Epithelial cell of prostate (primary cell): Measurements from ENCODE around the gene TMEM164.
"Not testable (repeated sequence)": the region's sequence is repeated elsewhere in the genome, so short reads cannot be mapped to it uniquely, and the experiment has no call there.

Experiments
- DNase-seq: peaks from one replicate; pipeline ENCODE4 v3.0.0-alpha.2; 2011; ENCODE audit warnings: low read depth, low spot score
- H3K27ac ChIP-seq: fragments of 450-650 bp; 2 replicates; pipeline ENCODE4 v1.5.1; 2017; ENCODE audit warnings: mild to moderate bottlenecking

Gene TMEM164

DNA sequence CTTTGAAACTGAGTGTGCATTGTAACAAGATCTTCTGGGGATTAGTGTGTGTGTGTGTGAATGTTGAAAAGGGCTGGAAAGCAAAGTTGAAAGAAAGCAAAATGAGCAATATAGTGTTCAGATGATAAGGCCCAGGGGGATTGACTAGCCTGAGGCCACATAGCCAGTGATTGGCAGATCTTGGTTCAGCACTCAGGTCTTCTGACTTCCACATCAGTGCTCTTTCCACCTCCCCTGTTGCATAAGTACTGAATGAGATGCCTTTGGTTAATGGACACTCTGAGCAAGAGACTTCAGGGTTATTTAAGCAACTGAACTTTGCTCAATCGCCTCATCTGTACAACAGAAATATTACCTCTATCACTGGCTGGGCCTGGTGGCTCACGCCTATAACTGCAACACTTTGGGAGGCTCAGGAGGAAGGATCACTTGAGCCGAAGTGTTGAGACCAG lies 120.4 kb downstream of the TMEM164 start:
- no peak overlapping the region for H3K27ac ChIP-seq
- DNase-seq, result no peak

DNA sequence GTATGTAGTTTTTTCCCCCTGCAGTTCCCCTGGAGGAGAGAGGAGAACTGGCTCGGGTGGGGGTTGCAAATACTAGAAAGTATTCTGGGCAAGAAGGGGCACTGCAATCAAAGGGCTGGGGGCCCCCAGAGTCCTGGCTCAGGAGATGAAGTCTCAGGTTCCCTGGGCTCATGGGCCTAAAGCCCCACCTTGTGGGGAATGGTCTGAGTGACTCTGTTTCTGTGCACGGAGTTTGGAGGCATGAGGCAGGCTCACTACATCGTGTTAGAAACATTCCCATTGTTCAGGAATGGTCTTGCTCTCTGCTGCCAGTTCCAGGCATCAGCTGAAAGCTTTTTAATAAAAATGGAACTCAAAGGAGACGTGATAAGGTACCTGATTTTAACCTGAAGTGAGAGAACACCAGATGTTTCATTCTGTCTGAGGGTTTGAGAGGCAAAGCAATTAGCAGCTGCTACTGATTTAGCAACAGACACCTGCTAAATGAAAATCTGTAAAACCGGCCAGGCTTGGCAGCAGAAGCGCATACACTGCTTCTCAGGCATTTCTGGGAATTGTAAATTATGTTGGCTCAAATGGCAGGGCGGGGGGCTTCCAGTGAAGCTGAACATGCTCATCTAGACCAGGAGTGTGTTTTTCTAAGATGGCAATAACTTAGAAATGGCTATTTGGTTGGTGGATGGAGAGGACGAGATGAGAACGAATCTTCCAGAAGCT lies 122.7 kb downstream of the TMEM164 start:
- H3K27ac ChIP-seq, result no peak overlapping the region
- DNase-seq, result no peak

DNA sequence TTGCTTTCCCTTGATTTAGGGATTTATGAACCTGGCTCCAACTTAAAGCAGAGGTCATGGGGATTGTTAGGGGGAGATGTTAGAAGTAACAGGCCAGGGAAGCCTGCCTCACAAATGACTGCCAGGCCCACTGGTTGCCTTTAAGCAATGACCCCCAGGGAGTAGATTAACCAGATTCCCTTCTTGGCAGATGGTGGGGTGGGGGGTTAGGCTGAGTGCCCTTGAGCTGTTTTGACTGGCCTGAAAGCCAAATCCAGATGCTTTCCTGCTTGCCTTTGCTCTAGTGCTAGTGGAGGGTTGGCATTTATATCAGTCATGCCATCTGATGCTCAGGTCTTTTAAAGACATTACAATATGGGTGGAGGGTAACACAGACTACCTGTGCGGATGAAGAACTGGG lies 128.1 kb downstream of the TMEM164 start:
- DNase-seq, result no peak
- H3K27ac ChIP-seq, result no peak overlapping the region

DNA sequence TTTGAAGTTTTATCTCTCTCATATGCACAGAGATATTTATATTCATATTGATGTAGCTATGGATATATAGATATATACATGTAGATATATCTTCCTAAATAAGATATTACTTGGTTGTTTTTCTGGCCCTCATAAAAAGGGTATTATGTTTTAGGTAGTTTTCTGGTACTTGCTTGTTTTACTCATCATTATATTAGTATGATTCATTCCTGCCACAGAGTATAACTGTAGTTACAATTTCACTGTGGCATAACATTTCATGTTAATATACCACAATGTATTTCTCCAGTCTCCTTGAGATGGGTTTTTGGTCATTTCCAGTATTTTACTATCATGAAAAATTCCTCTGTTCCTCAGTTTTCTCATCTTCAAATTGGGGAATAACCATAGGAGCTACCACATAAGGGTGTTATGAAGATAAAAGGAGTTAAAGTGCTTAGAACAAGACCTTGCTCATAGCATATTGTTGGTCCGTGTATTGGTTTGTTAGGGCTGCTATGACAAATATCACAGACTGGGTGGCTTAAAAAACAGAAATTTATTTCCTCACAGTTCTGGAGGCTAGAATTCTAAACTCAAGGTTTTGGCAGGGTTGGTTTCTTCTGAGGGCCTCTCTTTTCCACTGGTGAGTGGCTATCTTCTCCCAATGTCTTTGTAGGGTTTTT lies 129.7 kb downstream of the TMEM164 start:
- no peak for DNase-seq
- no peak overlapping the region for H3K27ac ChIP-seq

DNA sequence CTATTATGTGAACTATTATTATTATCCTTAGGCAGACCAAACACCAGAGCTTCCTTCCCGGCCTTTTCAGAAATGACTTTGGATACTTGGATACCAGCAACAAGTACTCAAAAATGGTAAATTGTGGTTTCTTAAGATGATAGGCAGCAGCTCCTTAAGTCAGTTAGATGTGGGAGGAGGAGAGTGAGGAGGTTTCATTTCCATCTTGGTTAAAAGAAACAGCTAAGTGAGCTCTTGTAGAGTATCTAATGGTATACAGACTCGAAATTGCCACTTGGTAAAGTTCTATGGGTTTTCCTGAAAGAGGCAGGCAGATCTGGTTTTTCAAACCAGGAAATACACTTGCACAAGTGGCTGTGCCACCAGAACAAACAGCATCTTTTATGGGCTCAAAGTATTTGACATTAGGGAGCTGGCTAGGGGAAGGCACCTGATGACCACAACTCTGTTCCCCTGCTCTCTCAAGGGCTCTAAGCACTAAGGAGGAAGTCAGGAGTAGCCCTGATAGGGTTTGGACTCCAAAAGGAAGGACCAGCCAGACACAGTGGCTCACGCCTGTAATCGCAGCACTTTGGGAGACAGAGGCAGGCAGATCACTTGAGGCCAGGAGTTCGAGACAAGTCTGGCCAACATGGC lies 130.9 kb downstream of the TMEM164 start:
- no peak overlapping the region for H3K27ac ChIP-seq
- DNase-seq, result no peak

DNA sequence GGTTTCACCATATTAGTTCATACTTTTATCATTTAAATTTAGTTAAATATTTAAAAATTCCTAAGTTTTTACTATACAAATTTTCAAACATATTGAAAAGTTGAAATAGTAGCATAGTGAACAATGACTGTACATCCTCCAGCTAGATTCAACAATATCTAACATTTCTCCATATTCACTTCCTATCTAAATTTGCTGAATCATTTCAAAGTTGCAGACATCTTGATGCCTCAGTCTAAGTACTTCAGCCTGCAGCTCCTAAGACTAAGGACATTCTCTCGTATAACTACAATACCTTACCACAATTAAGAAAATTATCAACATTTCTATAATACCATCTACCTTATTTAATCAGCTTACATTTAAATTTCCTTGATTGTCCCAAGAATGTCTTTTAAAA lies 132.7 kb downstream of the TMEM164 start:
- H3K27ac ChIP-seq, result no peak overlapping the region
- DNase-seq, result no peak

DNA sequence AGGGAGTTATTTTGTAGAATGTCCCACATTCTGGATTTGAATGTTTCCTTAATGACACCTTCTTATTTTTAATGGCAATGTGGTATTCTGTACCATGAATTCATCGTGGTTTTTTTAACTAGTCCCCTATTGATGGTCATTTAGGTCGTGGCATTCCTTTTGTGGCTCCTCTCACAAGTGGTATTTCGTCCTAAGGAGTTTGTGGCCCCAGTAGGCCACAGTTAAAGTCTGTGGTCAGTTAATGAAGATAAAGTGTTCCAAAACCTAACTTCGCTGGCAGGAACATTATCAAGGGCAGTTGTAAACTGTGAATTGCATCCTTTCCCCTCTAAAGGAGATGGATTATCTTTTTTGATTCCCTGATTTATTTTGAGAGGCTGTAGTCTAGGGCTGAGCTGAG lies 133.2 kb downstream of the TMEM164 start:
- DNase-seq, result no peak
- no peak overlapping the region for H3K27ac ChIP-seq

DNA sequence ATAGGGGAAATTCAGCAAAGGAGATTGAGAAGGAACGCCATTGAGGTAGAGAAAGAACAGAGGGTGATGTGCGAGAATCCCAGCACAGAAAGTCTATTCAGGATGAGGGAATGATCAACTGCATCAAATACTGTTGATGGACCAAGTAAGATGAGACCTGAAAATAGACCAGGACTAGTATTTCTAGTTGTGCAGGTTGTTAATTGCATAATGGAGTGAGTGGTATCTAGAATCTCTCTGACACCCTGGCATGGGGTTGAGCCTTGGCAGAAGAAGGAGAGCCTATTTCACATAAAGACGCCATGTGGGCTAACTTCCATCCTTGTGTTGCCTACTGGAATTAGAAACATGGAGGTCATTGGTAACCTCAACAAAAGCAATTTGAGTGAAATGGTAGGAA lies 135.6 kb downstream of the TMEM164 start:
- no peak for DNase-seq
- H3K27ac ChIP-seq, result no peak overlapping the region

DNA sequence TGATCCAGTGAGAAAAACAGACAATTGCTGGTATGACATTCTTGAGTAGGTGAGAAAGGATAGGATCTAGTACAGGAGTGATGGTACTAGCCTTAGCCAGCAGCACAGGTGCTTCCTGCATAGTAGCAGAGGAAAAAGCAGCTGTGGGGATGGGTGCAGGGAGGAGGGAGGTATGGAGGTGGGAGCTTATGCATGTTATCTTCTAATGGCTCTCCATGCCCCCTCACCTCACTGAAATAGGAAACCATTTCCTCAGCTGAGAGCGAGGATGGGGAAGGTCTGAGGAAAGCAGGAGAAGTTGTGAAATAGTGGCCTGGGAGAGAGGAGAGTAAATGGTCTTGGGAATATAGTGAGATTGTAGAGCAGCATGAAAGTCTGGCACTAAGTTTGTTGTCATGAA lies 136.3 kb downstream of the TMEM164 start:
- DNase-seq, result no peak
- H3K27ac ChIP-seq, result no peak overlapping the region

DNA sequence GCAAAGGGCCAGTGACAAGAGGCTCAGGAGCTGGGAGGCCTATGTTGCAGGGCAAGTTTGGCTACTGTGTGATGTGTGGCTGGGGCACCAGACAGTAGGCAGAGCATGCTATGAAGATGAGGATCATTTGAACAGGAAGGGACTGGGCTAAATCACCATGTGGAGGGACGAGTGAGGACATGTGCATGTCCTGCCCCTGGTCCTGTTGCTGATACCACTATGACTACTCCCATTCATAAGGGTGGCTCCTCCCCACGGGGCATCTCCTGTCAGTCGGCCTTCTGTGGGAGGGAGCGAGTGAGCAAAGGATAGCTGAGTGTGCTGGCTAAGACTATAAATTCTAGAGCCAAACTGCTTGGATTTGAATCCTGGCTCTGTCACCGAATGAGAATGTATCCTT lies 139.2 kb downstream of the TMEM164 start:
- H3K27ac ChIP-seq, result peak overlapping the region; percentile 64
- peak; percentile 75 for DNase-seq

DNA sequence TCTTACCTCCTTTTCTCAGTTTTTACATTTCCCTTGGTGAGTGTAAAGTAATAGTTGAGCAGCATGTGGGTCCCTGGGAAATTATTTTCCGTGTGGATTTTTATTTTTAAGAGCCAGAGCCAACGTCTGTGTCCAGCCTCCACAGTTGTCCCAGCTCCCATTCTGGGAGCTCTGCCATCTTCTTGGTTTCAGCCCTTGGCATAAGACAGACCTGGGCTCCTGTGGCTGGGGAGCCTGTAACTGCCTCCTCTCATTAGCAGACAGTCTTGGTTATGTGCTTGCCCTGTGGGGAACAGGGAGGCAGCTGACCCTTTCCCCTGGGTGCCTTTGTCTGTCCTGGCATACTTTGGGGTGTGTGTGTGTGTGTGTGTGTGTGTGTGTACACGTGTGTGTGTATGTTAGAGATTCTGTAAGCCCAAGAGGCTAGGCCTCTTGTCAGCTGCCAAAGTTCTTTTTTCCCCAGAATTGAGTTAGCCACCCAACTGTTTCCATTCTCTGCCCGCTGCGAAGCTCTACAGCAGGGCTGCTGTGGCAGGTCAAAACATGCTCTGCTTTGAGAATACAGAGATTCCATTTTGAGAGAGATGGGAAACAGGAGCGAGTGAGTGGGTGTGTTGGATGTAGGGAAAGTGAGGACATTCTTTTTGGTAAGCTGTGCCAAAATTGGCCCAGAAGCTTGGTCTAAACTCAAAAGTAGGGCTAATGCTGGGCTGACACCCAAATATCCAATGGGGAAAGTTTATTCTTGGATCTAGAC lies 140.7 kb downstream of the TMEM164 start:
- DNase-seq, result no peak
- H3K27ac ChIP-seq, result peak overlapping the region; percentile 64

DNA sequence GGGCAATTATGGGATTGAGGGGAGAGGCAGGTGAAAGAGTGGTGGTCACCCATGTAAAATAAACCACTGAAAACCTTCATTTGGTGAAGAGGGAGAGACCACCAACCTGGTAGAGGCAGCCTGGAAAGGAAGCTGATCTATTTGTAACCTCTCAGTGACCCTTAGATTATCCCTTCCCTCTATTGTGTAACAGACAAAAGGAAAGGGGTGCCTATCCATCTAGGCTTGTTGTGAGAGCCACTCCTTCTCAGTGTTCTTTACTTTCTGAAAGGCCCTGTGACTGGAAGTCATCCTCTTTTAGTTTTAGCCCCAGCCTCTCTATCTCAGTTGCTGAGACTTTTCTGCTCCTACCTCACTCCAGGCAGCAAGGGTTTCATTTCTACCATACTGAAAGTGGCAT lies 142.4 kb downstream of the TMEM164 start:
- H3K27ac ChIP-seq, result no peak overlapping the region
- no peak for DNase-seq

DNA sequence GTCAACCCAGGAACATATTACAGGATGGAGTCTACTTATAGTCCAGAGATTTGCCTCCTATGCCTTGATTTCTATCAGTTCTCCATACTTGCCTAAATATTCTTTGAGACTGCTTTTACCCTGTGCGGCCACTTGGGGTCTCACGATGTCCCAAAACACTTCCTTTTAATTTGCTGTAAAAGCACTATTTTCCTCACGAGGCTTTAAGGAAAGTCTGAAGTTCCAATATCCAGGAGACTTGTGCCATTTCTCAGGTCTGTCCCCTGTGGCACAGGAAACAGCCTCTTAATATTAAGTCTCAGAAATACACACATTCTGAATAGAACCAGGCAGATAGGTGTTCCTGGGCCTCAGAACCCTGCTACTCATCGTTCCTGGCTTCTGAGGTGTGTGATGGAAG lies 142.9 kb downstream of the TMEM164 start:
- H3K27ac ChIP-seq, result no peak overlapping the region
- DNase-seq, result no peak

DNA sequence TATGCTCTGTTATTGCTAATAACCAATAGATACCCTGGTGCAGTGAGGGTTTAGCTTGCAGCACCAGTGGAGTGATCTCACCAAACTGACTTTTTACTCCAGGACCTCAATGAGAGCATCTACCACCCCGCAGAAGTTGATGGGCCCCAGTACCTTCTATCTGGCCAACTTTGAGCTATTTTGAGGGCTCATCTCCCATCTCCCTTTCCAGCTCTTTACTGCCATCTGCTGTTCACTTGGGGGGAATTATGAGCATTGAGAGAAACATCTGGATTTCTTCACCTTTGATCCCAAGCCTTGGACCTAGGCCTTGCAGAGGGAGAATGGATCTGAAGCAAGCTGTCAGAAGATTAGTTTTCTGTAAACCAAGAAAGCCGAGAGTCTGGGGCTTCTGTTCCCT lies 143.6 kb downstream of the TMEM164 start:
- no peak overlapping the region for H3K27ac ChIP-seq
- no peak for DNase-seq

DNA sequence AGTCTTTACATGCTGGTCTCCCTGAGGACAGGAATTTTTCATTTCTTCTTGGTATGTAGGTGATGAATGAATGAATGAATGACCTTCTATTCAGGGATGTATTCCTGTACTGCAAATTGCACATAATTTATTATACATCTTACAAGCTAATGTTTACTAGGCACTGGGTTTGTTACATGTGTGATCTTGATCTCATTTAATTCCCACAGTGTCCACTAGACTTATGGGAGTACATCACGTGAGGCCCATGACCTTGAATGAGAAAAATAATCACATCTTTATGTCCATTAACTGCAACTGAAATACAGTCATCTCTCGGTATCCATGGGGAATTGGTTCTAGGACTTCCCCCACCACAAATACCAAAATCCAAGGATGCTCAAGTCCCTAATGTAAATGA lies 150.3 kb downstream of the TMEM164 start:
- no peak overlapping the region for H3K27ac ChIP-seq
- no peak for DNase-seq

DNA sequence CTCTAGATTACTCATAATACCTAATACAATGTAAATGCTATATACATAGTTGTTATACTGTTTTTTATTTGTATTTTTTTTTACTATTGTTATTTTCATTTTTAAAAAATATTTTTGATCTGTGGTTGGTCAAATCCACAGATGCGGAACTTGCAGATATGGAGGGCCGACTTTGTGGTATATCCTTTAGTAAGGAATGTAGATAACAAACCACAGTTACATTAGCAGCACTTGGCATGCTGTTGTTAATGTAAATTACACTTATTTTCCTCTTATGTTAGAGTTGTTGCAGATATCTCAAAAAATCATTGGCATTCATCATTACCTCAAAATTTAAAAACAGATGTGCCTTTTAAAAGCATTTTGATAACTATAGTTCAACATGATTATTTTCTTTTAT lies 151.0 kb downstream of the TMEM164 start:
- no peak overlapping the region for H3K27ac ChIP-seq
- DNase-seq, result no peak

DNA sequence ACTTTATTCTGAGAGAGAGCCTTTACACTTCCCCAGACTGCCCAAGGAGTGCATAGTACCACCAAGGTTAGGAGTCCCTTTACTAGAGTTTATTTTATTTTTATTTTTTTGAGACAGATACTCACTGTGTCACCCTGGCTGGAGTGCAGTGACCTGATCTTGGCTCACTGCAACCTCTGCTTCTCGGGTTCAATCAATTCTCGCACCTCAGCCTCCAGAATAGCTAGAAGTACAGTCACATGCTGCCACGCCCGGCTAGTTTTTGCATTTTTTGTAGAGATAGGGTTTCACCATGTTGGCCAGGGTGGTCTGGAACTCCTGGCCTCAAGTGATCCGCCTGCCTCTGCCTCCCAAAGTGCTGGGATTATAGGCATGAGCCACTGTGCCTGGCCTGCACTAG lies 151.4 kb downstream of the TMEM164 start:
- not testable (repeated sequence) for DNase-seq, H3K27ac ChIP-seq

DNA sequence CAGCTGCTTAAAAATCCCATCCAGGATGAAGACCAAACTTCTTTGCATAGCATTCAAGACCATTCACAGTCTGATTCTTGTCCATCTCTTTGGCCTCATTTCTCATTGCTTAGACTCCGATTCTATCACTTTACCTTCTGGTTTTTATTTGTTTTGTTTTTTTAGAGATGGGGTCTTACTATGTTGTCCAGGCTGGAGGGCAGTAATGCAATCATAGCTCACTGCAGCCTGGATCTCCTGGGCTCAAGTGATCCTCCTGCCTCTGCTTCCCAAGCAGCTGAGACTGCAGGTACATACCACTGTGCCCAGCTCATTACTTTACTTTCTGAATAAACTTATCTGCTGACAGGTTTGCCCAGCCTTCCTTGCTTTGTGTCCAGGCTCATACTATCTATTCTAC lies 152.8 kb downstream of the TMEM164 start:
- H3K27ac ChIP-seq, result no peak overlapping the region
- DNase-seq, result no peak

DNA sequence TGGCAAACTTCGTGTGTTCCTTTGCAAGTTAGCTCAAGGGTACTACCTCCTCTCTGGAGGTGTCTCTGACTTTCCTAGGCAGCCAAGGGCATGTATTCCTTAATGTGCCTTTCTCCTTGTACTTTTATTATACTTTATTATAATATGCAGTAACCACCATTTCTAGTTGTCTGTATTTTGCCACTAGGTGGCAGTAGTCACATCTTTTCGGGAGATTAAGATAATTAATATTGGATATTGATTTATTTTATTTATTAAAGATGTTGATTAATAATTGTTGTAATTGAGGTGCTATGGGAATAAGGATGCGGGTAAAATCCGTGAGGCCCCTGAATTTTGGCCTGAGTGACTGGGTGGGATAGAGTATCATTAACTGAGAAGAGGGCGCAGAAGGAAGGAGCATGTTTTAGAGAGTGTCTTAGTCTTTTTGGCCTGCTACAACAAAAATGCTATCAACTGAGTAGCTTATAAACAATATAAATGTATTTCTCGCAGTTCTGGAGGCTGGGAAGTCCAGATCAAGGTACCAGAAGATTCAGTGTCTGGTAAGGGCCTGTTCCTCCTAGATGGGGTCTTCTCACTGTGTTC lies 153.3 kb downstream of the TMEM164 start:
- no peak overlapping the region for H3K27ac ChIP-seq
- DNase-seq, result no peak

DNA sequence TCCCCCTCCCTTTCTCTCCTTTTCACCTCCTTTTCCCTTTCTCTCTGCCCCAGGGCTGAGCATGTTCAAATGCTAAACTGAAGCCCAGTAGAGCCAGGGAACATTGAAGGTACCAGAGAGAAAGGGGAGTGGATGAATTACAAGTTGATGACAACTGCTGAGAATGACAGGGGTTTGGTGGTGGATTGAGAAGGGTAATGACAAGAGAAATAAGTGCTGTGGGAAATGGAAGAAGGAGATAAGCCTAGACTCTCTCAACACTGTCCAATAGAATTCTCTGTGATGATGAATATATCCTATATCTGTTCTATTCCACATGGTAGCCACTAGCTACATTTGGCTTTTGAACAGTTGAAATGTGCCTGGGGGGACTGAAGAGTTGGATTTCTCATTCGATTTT lies 154.5 kb downstream of the TMEM164 start:
- no peak for DNase-seq
- H3K27ac ChIP-seq, result no peak overlapping the region

DNA sequence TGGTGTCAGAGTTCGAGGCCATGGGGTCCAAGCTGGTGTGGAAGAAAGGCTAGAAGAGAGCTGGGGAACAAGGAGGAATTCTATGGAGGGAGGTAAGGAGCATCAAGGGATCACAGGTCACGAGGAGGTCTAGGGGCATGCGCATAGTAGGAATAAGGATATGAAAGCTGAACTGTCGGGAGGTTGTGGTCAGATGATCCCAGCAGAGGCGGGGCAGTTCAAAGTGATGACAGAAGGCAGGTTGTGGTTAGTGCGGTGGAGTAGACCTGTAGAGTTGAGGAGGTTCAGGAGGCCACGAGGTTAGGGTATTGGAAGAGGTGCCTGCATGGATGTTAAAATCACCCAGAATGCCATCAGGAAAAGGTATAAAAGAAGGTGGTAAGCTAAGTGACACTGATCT lies 156.3 kb downstream of the TMEM164 start:
- no peak for DNase-seq
- H3K27ac ChIP-seq, result no peak overlapping the region
